ENCODE results near the gene KLC1.
A peak's percentile ranks its signal among the peaks of the same experiment; 100 is the strongest.

Gene KLC1

GRCh38 chr14:103738166-103738565 lies 109.2 kb downstream of the KLC1 start:
- DNase-seq: no peak

GRCh38 chr14:103738701-103739451 lies 109.9 kb downstream of the KLC1 start:
- DNase-seq: no peak

- DNase-seq: no peak
These were observed 110.4 kb downstream of the KLC1 start for GRCh38 chr14:103739466-103739792.

- no peak for DNase-seq
These were observed 110.9 kb downstream of the KLC1 start for GRCh38 chr14:103739793-103740501.

GRCh38 chr14:103740991-103741689 lies 112.1 kb downstream of the KLC1 start:
- DNase-seq: no peak

GRCh38 chr14:103741876-103742275 lies 112.9 kb downstream of the KLC1 start:
- DNase-seq: no peak

GRCh38 chr14:103742499-103743255 lies 113.7 kb downstream of the KLC1 start:
- no peak for DNase-seq

- DNase-seq: no peak
These were observed 114.7 kb downstream of the KLC1 start for GRCh38 chr14:103743691-103744090.

- no peak for DNase-seq
These were observed 115.8 kb downstream of the KLC1 start for GRCh38 chr14:103744621-103745395.

- no peak for DNase-seq
These were observed 116.4 kb downstream of the KLC1 start for GRCh38 chr14:103745424-103745823.

- no peak for DNase-seq
These were observed 117.7 kb downstream of the KLC1 start for GRCh38 chr14:103746701-103747100.

GRCh38 chr14:103748534-103748857 lies 119.5 kb downstream of the KLC1 start:
- DNase-seq: peak; percentile 57

GRCh38 chr14:103749452-103749851 lies 120.4 kb downstream of the KLC1 start:
- DNase-seq: no peak

- DNase-seq: no peak
These were observed 120.8 kb downstream of the KLC1 start for GRCh38 chr14:103749860-103750259.

All from stimulated activated CD4-positive, alpha-beta T cell treated with anti-CD3 and anti-CD28 coated beads, Interleukin-1b, Interleukin-23, amount 100 ng/mL, for 48 hours (primary cell).